A549 treated with AZD9567 at 1 μM for 4 hours (cell line): ENCODE results near the gene SIX6. TPM values are rescaled to one million over a fixed set of nuclear protein-coding genes. Genes with fewer than 3 reads are reported as not detected.

ENCODE experiments used
- total RNA-seq: library from RNA; stranded (reverse); fragments of 200-300 nt; extraction: Qiagen RNA extraction; gene quantifications from 5 replicates; pipeline ENCODE4 v1.2.3, GENCODE V29; 2022; ENCODE audit not compliant: insufficient read depth

SIX6 gene
- not detected in 5 replicates for total RNA-seq

DNA sequence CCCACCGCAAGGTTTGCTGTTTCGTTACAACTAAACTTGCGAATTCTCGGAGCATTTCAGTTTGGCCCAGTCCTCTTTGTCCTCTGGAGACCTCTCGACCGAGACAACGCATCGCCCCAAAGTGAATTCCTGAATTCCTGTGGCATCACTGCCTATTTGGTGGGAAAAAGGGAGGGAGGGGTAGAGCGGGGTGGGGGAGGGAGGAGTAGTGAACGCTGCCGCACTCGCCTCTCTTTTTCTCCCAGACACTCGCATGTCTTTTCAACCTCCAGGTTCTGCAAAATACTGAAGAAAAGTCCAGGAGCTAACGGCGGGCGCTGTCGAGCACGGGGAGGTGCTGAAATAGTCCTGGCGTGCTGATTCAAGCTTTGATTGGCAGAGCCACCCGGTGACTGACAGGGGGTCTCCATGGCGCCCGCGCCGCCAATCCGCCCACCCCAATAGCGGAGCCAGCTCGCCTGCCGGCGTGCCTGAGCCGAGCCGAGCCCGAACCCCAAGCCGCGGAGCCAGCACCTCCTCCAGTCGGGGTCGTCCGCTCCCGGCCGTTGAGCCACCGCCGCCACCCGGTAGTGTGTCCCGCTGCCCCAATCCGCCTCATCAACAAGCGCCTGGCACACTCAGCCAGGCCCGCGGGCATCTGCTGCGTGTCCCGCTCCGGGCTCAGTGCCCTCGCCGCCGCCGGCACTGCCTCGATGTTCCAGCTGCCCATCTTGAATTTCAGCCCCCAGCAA is at the start of gene SIX6:
Gene SIX6, plus strand, starts transcription at position 440 of the 731 bp plus-strand sequence. Its CDS starts 253 bp downstream, at position 693.

DNA sequence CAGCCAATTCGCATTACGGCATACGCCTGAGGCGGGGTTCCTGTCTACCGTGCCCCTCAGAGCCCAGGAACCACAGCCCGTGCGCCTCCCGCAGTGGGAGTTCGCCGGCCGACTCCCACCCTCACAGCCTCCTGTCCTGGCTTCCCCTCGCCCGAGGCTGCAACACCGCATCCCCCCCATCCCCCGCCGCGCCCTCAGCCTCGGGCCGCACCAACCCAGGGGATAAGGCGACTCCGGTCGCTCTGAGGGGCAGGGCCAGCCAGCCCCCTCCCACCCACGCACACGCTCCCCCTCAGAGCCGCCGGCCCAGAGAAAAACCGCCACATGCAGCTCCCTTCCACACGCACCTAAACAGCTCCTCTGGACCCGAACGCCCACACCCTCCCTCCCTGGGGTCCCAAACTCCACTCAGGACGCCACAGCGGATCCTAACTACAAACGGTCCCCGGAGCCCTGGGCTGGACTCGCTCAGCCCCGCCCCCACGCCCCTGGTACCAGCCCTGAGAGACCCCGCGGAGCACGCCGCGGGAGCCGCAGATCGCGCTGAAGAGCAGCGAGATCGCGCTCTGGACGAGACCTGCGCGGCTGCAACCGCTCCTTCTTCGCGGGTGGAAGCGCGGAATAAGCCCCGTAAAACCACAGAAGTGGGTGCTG is 23.2 kb upstream of the SIX6 start, which contains the start of gene C14orf39:
Gene C14orf39, minus strand, starts transcription at position 466 of the 654 bp plus-strand sequence. CDS start 985 bp downstream, outside the sequence.

Other genes starting within 250 kb of the SIX6 start
- gene C14orf39, start 23.1 kb upstream of the SIX6 start, total RNA-seq = 0.25 TPM in 1 of 5 replicates, not detected in the others
- gene SIX1, start 140.3 kb downstream of the SIX6 start, total RNA-seq = 6.5 to 10.0 TPM (median 8.6 TPM) in 5 replicates
- gene SIX4, start 215.2 kb downstream of the SIX6 start, total RNA-seq = 2.1 to 4.4 TPM (median 2.9 TPM) in 5 replicates
- gene MNAT1, start 225.6 kb downstream of the SIX6 start, total RNA-seq = 40.4 to 55.7 TPM (median 42.9 TPM) in 5 replicates